Peyer's patch (tissue), 4 donors: ENCODE measurements around the gene F12. TPM values are rescaled to one million over a fixed set of nuclear protein-coding genes. Genes with fewer than 3 reads are reported as not detected.

Source experiments
- DNase-seq, 3 donors: peaks; one replicate each; pipeline ENCODE4 v3.0.0-alpha.2; 2017 to 2019
- H3K27ac ChIP-seq, 4 donors: fragments of 200-600 bp; sonication (generic); one replicate each; pipeline ENCODE4 v1.5.1; 2016 to 2019
- H3K27me3 ChIP-seq, 2 donors: fragments of 200-600 bp; sonication (generic); one replicate each; pipeline ENCODE4 v1.5.1; 2019
- H3K36me3 ChIP-seq, 3 donors: fragments of 200-600 bp; sonication (generic); one replicate each; pipeline ENCODE4 v1.5.1; 2016 to 2019
- H3K4me1 ChIP-seq, 4 donors: fragments of 200-600 bp; sonication (generic); one replicate each; pipeline ENCODE4 v1.5.1; 2016 to 2019
- H3K4me3 ChIP-seq, 4 donors: fragments of 200-600 bp; sonication (generic); 1 replicate in 3 of 4; 2 replicates in 1 of 4; pipeline ENCODE4 v1.5.1; 2016 to 2019; ENCODE audit warnings: mild to moderate bottlenecking in 1 of 4
- H3K9me3 ChIP-seq, 4 donors: fragments of 200-600 bp; sonication (generic); one replicate each; pipeline ENCODE4 v1.5.1; 2016 to 2019; ENCODE audit warnings: mild to moderate bottlenecking in 1 of 4
- POLR2A ChIP-seq, 2 donors: fragments of 450-650 bp; IDR thresholded peaks; one replicate each; pipeline ENCODE4 v1.5.1; 2017; ENCODE audit warnings: antibody characterized with exemption in 2 of 2, mild to moderate bottlenecking in 2 of 2, moderate library complexity in 2 of 2
- total RNA-seq, 4 donors: library from RNA; depleted of rRNA; stranded (reverse); fragments of >200 nt; gene quantifications; one replicate each; pipeline ENCODE4 v1.1.0, GENCODE V29; 2016
- TF ChIP-seq, protein P1 (sequence below), 6 experiments: fragments of 450-650 bp in 4 of 6; fragments of 200-600 bp in 2 of 6; sonication (generic) in 1 of 6; IDR thresholded peaks; one replicate each; pipeline ENCODE4 v1.5.1; 2017 to 2019; ENCODE audit warnings: antibody characterized with exemption in 6 of 6, mild to moderate bottlenecking in 3 of 6, moderate library complexity in 1 of 6

F12 gene
- total RNA-seq, 4 donors from 2014 or later = 1.7 to 22.2 (median 7.8) TPM

DNA sequence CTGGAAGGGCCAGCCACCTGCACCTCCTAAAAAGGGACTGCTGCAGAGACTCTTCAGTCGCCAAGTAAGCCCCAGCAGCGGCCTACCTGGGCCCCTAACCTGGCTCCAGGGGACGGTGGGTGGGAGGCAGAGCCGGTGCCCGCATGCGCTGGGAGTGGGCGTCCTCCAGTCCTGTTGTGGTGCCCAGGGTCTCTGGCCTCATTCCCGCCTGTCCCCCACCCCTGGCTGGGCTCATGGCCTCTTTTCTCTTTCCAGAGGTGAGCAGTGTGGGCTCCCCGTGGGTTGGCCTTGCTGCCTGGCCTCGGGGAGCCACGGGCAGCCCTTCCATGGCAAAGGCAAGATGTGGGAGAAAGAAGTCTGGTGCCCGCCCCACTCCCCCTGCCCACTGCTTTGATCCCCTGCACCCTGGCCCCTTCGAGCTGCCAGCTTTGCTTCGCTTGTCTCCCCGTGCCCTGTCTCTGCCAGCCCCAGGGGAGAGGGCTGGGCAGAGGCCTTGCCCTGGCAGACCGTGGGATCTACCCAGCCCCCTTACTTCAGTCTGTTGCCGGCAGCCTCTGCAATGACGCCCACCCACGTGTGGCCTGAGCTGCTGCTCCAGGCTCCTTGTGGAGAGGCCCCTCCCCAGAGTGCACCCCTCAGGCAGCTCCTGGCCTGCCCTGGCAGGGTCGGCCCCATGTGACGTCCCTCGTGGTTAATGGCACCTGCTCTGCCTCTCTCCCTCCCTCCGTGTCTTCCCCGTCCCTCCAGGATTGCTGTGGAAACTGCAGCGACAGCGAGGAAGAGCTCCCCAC is 31.8 kb upstream of the F12 start:
- Histone ChIP-seq H3K4me3 (no peak overlapping the region), H3K27me3 (no peaks in the 10 kb centered on the region), H3K4me1 (peaks cover 0 to 9% (median 5%) of the 10 kb centered on the region in 4 donors), H3K27ac (no peak overlapping the region), H3K36me3 (peaks cover 0 to 50% (median 0%) of the 10 kb centered on the region in 3 donors), H3K9me3 (no peaks in the 10 kb centered on the region)
- no peak for TF ChIP-seq POLR2A (IDR thresholded peaks at IDR 0.05)
- TF ChIP-seq, protein P1, sequence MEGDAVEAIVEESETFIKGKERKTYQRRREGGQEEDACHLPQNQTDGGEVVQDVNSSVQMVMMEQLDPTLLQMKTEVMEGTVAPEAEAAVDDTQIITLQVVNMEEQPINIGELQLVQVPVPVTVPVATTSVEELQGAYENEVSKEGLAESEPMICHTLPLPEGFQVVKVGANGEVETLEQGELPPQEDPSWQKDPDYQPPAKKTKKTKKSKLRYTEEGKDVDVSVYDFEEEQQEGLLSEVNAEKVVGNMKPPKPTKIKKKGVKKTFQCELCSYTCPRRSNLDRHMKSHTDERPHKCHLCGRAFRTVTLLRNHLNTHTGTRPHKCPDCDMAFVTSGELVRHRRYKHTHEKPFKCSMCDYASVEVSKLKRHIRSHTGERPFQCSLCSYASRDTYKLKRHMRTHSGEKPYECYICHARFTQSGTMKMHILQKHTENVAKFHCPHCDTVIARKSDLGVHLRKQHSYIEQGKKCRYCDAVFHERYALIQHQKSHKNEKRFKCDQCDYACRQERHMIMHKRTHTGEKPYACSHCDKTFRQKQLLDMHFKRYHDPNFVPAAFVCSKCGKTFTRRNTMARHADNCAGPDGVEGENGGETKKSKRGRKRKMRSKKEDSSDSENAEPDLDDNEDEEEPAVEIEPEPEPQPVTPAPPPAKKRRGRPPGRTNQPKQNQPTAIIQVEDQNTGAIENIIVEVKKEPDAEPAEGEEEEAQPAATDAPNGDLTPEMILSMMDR (IDR thresholded peaks at IDR 0.05) = no peak
- DNase-seq = peak in 1 of 3 donors; percentile 37

DNA sequence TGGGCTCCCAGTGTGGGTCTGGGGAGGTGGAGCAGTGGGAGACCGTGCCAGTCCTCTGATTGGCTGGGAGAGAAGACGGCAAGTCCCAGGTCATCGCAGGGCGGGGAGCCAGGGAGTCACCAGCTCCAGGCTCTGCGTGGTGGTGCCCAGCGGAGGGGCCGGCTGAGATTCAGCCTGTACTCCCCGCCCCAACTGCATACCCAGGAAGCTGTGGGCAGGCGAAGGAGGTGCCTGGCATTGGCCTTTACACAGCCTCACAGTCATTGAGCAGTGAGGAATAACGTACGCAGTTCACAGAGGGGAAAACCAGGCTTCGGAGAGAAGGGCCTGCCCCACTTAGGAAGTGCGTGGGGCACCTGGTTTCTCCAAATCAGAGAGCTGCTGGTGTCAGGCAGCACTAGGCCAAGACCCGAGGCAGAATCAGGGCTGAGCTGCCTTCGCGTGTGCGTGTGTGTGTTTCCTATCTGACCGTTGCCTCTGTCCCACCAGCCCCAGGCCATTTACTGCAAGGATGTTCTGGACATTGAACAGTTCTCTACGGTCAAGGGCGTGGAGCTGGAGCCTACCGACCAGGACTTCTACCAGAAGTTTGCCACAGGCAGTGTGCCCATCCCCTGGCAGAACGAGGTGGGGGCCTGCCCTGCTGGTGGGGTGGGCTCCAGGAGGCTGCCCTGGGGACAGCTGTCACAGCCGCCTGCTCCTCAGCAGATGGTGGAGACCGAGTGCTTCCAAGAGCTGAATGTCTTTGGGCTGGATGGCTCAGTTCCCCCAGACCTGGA is 31.0 kb upstream of the F12 start:
- no peaks in the 10 kb centered on the region for H3K9me3 ChIP-seq
- DNase-seq = no peak
- peaks cover 0 to under 1% (median 0%) of the 10 kb centered on the region in 4 donors for H3K4me1 ChIP-seq
- no peak overlapping the region for H3K4me3 ChIP-seq
- peaks cover 0 to 58% (median 0%) of the 10 kb centered on the region in 3 donors for H3K36me3 ChIP-seq
- no peak overlapping the region for H3K27ac ChIP-seq
- no peaks in the 10 kb centered on the region for H3K27me3 ChIP-seq
- TF ChIP-seq, protein P1 (IDR thresholded peaks at IDR 0.05) = no peak
- TF ChIP-seq POLR2A (IDR thresholded peaks at IDR 0.05) = no peak

DNA sequence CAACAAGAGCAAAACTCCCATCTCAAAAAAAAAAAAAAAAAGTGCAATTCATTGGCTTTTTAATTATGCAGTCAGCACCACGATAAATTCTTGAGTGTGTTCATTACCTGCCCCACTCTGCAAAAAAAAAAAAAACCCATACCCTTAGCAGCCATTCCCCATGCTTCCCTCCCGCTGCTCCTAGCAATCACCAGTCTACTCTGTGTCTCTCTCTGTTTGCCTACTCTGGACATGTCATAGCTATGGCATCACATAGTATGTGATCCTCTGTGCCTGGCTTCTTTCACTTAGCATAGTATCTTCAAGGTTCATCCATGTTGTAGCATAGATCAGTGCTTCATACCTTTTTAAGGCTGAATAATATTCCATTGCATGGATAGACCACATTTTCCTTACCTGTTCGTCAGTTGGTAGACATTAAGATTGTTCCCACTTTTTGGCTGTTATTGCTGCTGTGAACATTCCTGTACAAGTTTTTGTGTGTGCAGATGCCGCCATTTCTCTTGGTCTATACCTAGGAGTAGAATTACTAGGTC is 30.2 kb upstream of the F12 start:
- Histone ChIP-seq H3K4me1 (no peaks in the 10 kb centered on the region), H3K27ac (no peak overlapping the region), H3K4me3 (no peak overlapping the region), H3K27me3 (no peaks in the 10 kb centered on the region), H3K36me3 (peaks cover 0 to 66% (median 0%) of the 10 kb centered on the region in 3 donors), H3K9me3 (no peaks in the 10 kb centered on the region)
- TF ChIP-seq, protein P1 (IDR thresholded peaks at IDR 0.05) = no peak
- no peak for TF ChIP-seq POLR2A (IDR thresholded peaks at IDR 0.05)
- no peak for DNase-seq

DNA sequence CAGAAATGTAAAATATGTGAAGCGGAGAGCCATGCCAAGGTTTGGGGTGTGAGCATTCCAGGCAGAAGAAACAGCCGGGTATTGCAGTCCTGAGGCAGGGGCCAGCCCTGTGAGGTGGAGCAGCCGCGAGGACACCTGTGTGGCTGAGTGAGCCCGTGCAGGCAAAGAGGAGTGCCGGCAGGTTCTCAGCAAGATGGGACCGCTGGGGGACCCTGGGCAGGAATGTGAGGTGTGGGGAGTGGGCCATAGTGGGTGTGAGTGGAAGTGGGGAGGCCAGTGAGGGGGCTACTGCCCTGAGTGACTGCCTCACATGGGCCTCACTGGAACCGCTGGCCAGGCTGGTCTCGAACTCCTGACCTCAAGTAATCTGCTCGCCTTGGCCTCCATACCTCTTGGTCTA is 29.1 kb upstream of the F12 start:
- no peak for DNase-seq
- no peak overlapping the region for H3K4me3 ChIP-seq
- H3K27ac ChIP-seq = no peak overlapping the region
- peaks cover 0 to 77% (median 0%) of the 10 kb centered on the region in 3 donors for H3K36me3 ChIP-seq
- no peaks in the 10 kb centered on the region for H3K27me3 ChIP-seq
- TF ChIP-seq POLR2A (IDR thresholded peaks at IDR 0.05) = no peak
- TF ChIP-seq, protein P1 (IDR thresholded peaks at IDR 0.05) = no peak
- H3K9me3 ChIP-seq = no peaks in the 10 kb centered on the region
- H3K4me1 ChIP-seq = peaks cover 0 to 7% (median 0%) of the 10 kb centered on the region in 4 donors

DNA sequence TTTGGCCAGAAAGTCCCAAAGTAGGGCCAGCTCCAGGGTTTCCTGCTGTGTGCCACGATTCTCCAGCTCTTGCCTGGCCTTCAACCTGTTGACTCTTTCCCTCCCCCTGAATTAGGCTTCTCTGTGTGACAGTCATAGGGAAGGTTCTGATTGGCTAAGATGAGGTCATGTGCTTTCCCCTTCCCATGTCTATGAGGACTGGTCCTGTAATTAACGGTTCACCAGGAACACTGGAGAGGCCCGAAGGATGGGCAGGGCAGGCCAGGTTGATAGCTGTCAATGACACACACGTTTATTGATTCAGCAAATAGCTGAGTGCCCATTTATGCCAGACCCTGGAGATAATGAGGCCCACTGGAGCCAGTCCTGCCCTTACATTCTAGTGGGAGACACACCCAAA is 28.3 kb upstream of the F12 start:
- Histone ChIP-seq H3K4me3 (no peak overlapping the region), H3K9me3 (no peaks in the 10 kb centered on the region), H3K4me1 (peaks cover 0 to 16% (median 4%) of the 10 kb centered on the region in 4 donors), H3K36me3 (peaks cover 0 to 86% (median 0%) of the 10 kb centered on the region in 3 donors), H3K27me3 (no peaks in the 10 kb centered on the region), H3K27ac (no peak overlapping the region)
- TF ChIP-seq POLR2A (IDR thresholded peaks at IDR 0.05) = no peak
- TF ChIP-seq, protein P1 (IDR thresholded peaks at IDR 0.05) = no peak
- no peak for DNase-seq
